GM21723 (cell line): ENCODE measurements around the gene JTB.
"Not testable (repeated sequence)": the region's sequence is repeated elsewhere in the genome, so short reads cannot be mapped to it uniquely, and the experiment has no call there.

Experiments used
- ATAC-seq: cut with Tn5 transposase; IDR thresholded peaks from one replicate; pipeline ENCODE4 v1.9.1; 2021; ENCODE audit warnings: mild to moderate bottlenecking, moderate library complexity; ENCODE audit not compliant: unreplicated experiment

Gene JTB

GRCh38 chr1:153977250-153978240 is at the start of gene JTB:
TSS of gene JTB (minus strand) at chr1:153977674. CDS start at chr1:153977252, 422 bp downstream.
- ATAC-seq = peak; percentile 84

DNA sequence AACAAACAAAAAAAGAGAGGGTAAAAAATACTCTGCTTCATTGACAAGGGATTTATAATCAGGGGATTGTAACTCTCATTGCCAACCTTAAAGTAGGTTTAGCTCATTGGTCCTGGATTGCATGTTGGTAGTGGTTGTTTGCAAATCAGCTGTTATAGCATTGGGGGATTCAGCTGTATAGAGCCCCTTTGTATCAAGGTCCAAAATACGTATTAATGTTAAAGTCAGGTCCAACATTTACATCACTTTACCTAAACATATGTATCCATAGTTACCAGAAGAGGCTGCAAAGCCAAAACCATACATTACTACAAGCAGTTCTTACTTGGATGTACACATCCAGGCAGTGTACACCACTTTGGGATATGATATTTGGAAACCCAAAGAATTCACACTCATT is 42.5 kb upstream of the JTB start:
- ATAC-seq = no peak

- no peak for ATAC-seq
These were observed 41.8 kb upstream of the JTB start for GRCh38 chr1:154019269-154019668.

DNA sequence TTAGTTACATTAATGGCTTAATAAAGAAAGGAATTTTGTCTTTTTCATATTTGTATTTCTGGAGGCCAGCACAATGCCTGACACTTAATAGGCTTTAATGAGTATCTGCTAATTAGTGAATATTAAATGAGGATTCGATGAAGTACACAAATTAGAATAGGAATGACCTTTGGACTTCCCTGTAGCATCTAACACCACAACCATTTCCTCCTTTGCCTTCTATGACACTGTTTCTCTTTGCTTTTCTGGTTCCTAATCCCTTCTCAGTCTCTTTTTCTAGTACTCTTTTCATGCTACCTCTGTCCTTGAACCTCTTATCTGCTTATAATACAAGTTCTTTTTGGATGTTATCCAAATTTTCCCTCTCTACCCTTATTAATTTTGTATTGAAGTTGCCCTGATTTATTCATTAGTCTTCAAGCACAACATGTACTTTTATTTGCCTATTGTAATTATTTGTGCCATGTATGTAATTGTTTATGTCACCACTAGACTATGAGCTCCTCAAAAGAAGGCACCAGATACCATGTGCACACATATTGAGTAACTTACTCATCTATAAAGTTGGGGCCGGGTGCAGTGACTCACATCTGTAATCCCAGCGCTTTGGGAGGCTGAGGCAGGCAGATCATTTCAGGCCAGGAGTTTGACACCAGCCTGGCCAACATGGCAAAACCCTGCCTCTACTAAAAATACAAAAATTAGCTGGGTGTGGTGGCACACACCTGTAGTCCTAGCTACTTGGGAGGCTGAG is 36.9 kb upstream of the JTB start:
- ATAC-seq = no peak

DNA sequence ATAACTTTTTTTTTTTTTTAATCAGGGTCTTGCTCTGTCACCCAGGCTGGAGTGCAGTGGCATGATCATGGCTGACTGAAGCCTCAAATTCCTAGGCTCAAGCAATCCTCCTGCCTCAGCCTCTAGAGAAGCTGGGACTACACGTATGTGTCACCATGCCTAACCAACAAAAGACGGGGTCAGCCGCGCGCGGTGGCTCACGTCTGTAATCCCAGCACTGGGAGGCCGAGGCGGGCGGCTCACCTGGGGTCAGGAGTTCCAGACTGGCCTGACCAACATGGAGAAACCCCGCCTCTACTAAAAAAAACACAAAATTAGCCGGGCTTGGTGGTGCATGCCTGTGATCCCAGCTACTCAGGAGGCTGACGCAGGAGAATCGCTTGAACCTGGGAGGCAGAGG is 35.1 kb upstream of the JTB start:
- ATAC-seq = not testable (repeated sequence)

DNA sequence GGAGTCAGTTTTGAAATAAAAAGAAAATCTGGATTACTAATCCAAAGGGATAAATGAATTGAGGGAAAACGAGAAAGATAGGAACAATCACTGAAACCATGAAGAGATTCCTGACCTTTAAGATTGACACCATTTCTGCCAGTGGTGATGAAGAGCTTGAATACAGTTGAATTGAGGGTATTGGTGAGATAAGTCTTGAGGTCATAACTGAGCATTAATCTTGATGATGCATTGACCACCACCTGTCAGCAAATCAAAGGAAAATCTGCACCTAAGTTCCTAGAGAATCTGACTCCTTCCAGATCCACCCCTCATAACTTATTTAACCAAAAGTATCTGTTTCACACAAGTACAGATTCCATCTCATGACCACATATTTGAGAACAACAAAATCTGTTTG is 34.7 kb upstream of the JTB start:
- no peak for ATAC-seq

- ATAC-seq = no peak
These were observed 28.7 kb upstream of the JTB start for GRCh38 chr1:154006136-154006535.

GRCh38 chr1:154000420-154000819 is 22.9 kb upstream of the JTB start:
- no peak for ATAC-seq

DNA sequence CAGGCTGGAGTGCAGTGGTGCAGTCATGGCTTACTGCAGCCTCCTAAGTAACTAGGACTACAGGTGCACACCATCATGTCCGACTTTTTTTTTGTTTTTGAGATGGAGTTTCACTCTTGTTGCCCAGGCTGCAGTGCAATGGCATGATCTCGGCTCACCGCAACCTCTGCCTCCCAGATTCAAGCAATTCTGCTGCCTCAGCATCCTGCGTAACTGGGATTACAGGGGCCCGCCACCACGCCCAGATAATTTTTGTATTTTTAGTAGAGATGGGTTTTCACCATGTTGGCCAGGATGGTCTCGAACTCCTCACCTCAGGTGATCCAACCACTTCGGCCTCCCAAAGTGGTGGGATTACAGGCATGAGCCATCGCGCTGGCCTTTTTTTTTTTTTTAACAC is 19.4 kb upstream of the JTB start:
- not testable (repeated sequence) for ATAC-seq

DNA sequence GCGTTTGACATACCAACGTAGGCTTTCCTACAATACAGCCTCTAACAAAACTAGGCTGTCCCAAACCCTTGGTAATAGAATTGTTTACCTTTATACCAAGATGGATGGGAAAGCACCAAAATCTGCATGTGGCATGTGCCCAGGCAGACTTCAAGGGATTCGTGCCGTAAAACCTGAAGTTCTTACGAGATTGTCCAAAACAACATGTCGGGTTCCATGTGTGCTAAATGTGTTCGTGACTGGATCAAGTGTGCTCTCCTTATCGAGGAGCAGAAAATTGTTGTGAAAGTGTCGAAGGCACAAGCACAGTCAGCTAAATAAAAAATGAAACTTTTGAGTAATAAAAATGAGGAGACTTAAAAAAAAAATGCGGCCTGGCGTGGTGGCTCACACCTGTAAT is 18.2 kb upstream of the JTB start:
- ATAC-seq = no peak

DNA sequence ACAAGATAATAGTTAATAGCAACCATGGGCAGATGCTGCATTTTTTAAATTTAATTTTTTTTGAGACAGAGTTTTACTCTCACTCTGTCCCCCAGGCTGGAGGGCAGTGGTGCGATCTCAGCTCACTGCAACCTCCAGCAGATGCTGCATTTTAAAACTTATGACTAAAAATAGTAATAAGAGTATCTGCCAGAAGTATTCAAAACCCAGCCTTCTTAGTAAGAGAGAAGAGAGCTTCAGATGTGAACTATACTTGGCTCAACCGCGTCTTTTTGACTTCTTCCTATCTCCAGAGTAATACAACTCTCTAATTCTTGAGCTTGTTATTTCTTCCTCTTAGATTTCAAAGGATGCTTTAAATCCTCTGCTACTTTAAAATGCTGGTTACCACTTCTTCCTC is 17.7 kb upstream of the JTB start:
- no peak for ATAC-seq

DNA sequence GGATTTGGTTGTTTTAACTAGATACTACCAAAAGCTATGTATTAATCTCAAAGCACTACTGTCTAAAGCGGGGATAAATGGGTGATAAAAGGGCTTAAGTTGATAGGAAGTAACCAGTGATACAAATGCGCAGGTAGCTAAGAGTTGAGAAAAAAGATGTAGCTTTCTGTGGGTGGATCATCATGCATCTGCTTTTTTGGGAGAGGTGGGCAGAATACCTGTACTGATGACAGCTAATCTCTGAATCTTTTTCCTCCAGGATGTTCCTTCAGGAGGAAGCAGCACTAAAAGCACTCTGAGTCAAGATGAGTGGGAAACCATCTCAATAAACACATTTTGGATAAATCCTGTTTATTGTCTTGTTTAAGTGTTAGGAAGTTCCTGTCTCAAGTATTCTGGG is 14.3 kb upstream of the JTB start:
- ATAC-seq = no peak

- ATAC-seq = no peak
These were observed 13.7 kb upstream of the JTB start for GRCh38 chr1:153991151-153991630.

GRCh38 chr1:153990468-153991150 is 13.1 kb upstream of the JTB start, which contains the start of gene RPS27:
TSS of gene RPS27 (plus strand) at chr1:153990762. CDS start at chr1:153990797, 35 bp downstream.
- peak; percentile 66 for ATAC-seq

GRCh38 chr1:153987621-153988020 is 10.1 kb upstream of the JTB start:
- ATAC-seq = no peak

GRCh38 chr1:153985941-153986761 is 8.7 kb upstream of the JTB start, which contains the start of gene RAB13:
TSS of gene RAB13 (minus strand) at chr1:153986339. CDS start at chr1:153986236, 103 bp downstream.
- ATAC-seq = no peak

- ATAC-seq = no peak
These were observed 8.0 kb upstream of the JTB start for GRCh38 chr1:153985341-153985912.

GRCh38 chr1:153984123-153984894 is 6.8 kb upstream of the JTB start:
- ATAC-seq = no peak

GRCh38 chr1:153981735-153982134 is 4.3 kb upstream of the JTB start:
- not testable (repeated sequence) for ATAC-seq
